Glutamatergic neuron (in vitro differentiated cells): ENCODE measurements around the gene CHMP6. TPM values are rescaled to one million over a fixed set of nuclear protein-coding genes. Genes with fewer than 3 reads are reported as not detected.

Experiments used
- DNase-seq: peaks from one replicate; pipeline ENCODE4 v3.0.0; 2022
- H3K27ac Mint-ChIP-seq: one replicate; pipeline ENCODE4 v1.8.0; 2020; ENCODE audit warnings: mild to moderate bottlenecking, mixed read lengths, inconsistent platforms; ENCODE audit not compliant: unreplicated experiment
- H3K27me3 Mint-ChIP-seq: one replicate; pipeline ENCODE4 v1.8.0; 2020; ENCODE audit warnings: mild to moderate bottlenecking, moderate library complexity, mixed read lengths, inconsistent platforms; ENCODE audit not compliant: unreplicated experiment
- H3K36me3 Mint-ChIP-seq: one replicate; pipeline ENCODE4 v1.8.0; 2020; ENCODE audit warnings: mild to moderate bottlenecking, mixed read lengths, inconsistent platforms; ENCODE audit not compliant: unreplicated experiment
- H3K4me1 Mint-ChIP-seq: one replicate; pipeline ENCODE4 v1.8.0; 2020; ENCODE audit warnings: mild to moderate bottlenecking, low read depth, mixed read lengths, inconsistent platforms; ENCODE audit not compliant: unreplicated experiment
- H3K4me3 Mint-ChIP-seq: one replicate; pipeline ENCODE4 v1.8.0; 2020; ENCODE audit warnings: mild to moderate bottlenecking, mixed read lengths, inconsistent platforms; ENCODE audit not compliant: unreplicated experiment
- H3K9me3 Mint-ChIP-seq: one replicate; pipeline ENCODE4 v1.8.0; 2020; ENCODE audit warnings: mild to moderate bottlenecking, moderate library complexity, mixed read lengths, inconsistent platforms; ENCODE audit not compliant: unreplicated experiment
- total RNA-seq: library from RNA; stranded (reverse); fragmentation: NEBNext Ultra II Directional; extraction: Animal tissue kit (Norgen Biotek cat#: 25700); gene quantifications from one replicate; pipeline ENCODE4 v1.2.1, GENCODE V29; 2021; ENCODE audit not compliant: unreplicated experiment
- TF ChIP-seq, protein P1 (sequence below): fragments of 200-600 bp; sonication (generic); IDR thresholded peaks from one replicate; pipeline ENCODE4 v1.5.0; 2021; ENCODE audit not compliant: partially characterized antibody, unreplicated experiment

The CHMP6 gene
- total RNA-seq, 1 donor from 2014 or later, result 24.3 TPM

DNA sequence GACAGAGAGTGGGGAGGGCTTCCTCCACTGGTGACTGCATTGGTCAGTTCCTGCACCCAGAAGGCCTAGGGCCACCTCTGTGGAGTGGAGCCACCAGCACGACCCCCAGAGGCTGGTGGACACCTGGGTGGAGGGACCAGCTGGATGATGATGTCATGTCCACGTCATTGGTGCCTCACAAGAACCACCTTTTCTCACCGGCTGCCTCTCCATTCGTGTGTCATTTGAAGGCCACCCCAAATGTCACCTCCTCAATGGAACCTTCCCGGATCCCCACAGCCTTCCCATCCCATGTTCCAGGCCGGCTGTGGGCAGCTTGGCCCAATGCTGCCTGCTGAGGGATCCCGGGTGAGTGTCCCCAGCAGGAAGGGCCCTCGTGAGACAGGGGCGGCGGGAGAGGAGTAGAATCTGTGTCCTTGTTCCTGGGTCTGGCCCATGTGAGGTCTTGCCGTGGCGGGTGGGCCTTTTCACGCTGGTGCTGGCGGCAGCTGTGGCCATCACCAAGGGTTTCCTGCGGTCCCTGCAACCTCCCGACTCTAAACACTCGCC lies 9.1 kb upstream of the CHMP6 start:
- no peak for DNase-seq
- TF ChIP-seq, protein P1, sequence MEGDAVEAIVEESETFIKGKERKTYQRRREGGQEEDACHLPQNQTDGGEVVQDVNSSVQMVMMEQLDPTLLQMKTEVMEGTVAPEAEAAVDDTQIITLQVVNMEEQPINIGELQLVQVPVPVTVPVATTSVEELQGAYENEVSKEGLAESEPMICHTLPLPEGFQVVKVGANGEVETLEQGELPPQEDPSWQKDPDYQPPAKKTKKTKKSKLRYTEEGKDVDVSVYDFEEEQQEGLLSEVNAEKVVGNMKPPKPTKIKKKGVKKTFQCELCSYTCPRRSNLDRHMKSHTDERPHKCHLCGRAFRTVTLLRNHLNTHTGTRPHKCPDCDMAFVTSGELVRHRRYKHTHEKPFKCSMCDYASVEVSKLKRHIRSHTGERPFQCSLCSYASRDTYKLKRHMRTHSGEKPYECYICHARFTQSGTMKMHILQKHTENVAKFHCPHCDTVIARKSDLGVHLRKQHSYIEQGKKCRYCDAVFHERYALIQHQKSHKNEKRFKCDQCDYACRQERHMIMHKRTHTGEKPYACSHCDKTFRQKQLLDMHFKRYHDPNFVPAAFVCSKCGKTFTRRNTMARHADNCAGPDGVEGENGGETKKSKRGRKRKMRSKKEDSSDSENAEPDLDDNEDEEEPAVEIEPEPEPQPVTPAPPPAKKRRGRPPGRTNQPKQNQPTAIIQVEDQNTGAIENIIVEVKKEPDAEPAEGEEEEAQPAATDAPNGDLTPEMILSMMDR, result no peak
- Mint-ChIP-seq H3K4me3 (no peak overlapping the region), H3K36me3 (no peaks in the 10 kb centered on the region), H3K27ac (no peak overlapping the region), H3K27me3 (peaks cover 6% of the 10 kb centered on the region), H3K9me3 (peaks cover 8% of the 10 kb centered on the region), H3K4me1 (peaks cover 6% of the 10 kb centered on the region)

DNA sequence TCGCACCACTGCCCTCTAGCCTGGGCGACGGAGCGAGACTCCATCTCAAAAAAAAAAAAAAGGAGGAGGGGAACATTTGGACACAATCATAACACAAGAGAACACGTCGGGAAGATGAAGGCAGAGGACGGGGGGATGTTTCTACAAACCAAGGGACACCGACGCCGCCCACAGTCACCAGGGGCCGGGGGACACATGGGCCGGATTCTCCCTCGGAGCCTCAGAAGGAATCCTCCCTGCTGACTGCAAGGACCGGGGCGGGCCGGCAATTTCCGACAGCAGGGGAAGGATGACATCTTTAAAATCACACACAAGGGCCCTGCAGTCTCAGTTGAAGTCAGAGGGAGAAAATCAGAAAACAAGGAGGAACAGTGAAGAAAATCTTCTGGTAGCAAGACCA lies 8.1 kb upstream of the CHMP6 start:
- Mint-ChIP-seq H3K27me3 (peaks cover 6% of the 10 kb centered on the region), H3K4me1 (peaks cover 7% of the 10 kb centered on the region), H3K4me3 (no peak overlapping the region), H3K36me3 (no peaks in the 10 kb centered on the region), H3K9me3 (peaks cover 8% of the 10 kb centered on the region), H3K27ac (no peak overlapping the region)
- TF ChIP-seq, protein P1, result no peak
- no peak for DNase-seq

DNA sequence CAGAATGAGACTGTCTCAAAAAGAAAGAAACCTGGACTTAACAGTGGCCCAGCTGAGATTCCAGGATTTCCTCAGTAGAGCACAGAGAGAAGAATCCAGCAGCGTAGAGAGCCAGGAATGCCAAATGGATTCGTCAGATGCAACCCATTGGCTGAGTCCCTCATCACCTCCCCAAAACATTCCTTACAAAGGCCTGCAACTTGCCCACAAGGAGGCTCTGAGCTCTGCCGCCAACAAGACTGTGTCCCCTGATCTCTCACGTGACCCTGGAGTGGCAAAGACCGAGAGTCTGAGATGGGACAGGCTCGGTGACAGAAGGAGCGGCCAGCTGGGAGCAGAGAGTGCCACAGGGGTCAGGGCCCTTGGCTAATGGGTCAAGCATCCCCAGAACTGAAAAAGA lies 6.9 kb upstream of the CHMP6 start:
- DNase-seq, result no peak
- peaks cover 6% of the 10 kb centered on the region for H3K27me3 Mint-ChIP-seq
- H3K36me3 Mint-ChIP-seq, result no peaks in the 10 kb centered on the region
- TF ChIP-seq, protein P1, result no peak
- H3K4me1 Mint-ChIP-seq, result peaks cover 10% of the 10 kb centered on the region
- H3K9me3 Mint-ChIP-seq, result peaks cover 6% of the 10 kb centered on the region
- no peak overlapping the region for H3K27ac Mint-ChIP-seq
- H3K4me3 Mint-ChIP-seq, result no peak overlapping the region

DNA sequence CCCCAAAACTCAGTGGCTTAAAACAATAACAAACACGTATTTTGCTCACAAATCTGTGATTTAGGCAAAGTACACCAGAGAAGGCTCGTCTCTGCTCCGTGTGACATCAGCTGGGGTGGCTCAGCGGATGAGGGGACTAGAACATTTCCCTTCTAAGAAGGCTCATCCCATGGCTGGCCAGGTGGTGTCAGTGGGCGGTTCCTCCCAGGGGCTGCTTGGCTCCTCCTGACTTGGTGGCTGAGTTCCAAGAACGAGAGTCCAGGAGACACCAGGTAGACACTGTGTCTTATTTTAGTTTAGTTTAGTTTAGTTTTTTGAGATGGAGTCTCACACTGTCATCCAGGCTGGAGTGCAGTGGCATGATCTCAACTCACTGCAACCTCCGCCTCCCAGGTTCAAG lies 5.6 kb upstream of the CHMP6 start:
- H3K27me3 Mint-ChIP-seq, result peaks cover 2% of the 10 kb centered on the region
- peak overlapping the region; percentile 48 for H3K27ac Mint-ChIP-seq
- H3K36me3 Mint-ChIP-seq, result no peaks in the 10 kb centered on the region

DNA sequence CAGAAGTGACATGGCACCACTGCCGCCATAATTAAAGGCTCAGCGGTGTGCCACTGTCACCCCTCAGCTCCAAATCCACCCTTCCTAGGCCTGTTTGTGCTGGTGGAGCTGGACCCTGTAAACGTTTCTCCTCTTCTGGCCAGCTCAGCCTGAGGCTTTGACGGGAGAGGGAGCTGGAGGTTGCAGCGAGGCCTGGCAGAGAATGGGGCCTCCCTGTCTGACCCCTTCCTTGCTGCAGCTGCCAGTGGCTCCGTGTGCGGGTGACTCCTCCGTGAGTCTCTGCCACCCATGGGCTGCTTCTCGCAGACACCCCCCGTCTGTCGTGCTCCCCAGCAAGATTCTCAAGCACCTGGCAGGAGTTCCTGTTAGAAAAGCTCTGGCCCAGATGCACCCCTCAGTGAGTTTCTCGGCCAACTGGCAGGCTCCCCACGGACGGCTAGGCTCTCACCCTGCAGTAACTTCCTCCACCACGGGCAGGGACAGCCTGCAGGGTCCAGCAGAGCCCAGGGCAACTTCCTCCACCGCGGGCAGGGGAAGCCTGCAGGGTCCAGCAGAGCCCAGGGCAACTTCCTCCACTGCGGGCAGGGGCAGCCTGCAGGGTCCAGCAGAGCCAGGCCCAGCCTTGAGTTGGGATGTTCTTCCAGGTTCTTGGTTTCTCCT lies 4.7 kb upstream of the CHMP6 start:
- Mint-ChIP-seq H3K27ac (no peak overlapping the region), H3K27me3 (peaks cover 2% of the 10 kb centered on the region), H3K9me3 (peaks cover 2% of the 10 kb centered on the region), H3K4me3 (no peak overlapping the region), H3K4me1 (peaks cover 6% of the 10 kb centered on the region), H3K36me3 (no peaks in the 10 kb centered on the region)
- no peak for DNase-seq
- TF ChIP-seq, protein P1, result no peak

More for the DNA sequence above, 5.6 kb upstream of the CHMP6 start:
- TF ChIP-seq, protein P1, result no peak
- Mint-ChIP-seq H3K4me3 (no peak overlapping the region), H3K4me1 (peaks cover 6% of the 10 kb centered on the region), H3K9me3 (peaks cover 4% of the 10 kb centered on the region)
- no peak for DNase-seq
